ENCODE data around the gene KCTD3.

Gene KCTD3

DNA sequence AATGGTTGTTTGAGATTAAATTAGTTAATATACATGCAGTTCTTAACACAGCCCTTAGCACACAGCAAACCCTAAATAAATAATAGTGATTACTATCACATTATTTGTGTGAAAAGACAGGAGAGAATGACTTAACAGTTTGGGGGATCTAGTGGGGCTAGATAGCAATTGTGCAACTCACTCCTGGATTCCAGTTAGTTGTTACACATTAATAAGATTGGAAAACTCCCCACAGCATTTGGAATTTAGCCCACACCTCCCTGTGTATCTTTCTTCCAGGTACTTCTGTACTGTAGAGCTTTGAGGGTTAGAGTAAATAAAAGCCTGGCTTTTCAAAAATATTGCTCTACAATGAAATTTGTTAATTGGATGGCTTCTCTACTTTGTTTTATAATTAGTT is 93.2 kb downstream of the KCTD3 start:
- DNase-seq: no peak

GRCh38 chr1:215661033-215661432 is 93.9 kb downstream of the KCTD3 start:
- DNase-seq: no peak

- DNase-seq: peak; percentile 12
Measured at GRCh38 chr1:215665215-215665614, 98.1 kb downstream of the KCTD3 start.

- DNase-seq: no peak
Measured at GRCh38 chr1:215667761-215668160, 100.7 kb downstream of the KCTD3 start.

GRCh38 chr1:215669806-215670491 is 102.8 kb downstream of the KCTD3 start:
- peak; percentile 2 for DNase-seq

All from fibroblast of skin of back (primary cell).